ENCODE results near the gene HOXC12.

Gene HOXC12

GRCh38 chr12:53971129-53971528 lies 16.4 kb downstream of the HOXC12 start:
- no peak for DNase-seq (ENCODE audit: low read depth)
- H3K4me3 ChIP-seq (ENCODE audit: low read depth, low read length): no peak overlapping the region
- TF ChIP-seq CTCF (conservative IDR thresholded peaks at IDR 0.05; ENCODE audit: low read depth, low read length): no peak

- no peak for TF ChIP-seq CTCF (conservative IDR thresholded peaks at IDR 0.05; ENCODE audit: low read depth, low read length)
- H3K4me3 ChIP-seq (ENCODE audit: low read depth, low read length): no peak overlapping the region
- DNase-seq (ENCODE audit: low read depth): no peak
These were observed 17.0 kb downstream of the HOXC12 start for GRCh38 chr12:53971686-53972085.

GRCh38 chr12:53972152-53972702 lies 17.5 kb downstream of the HOXC12 start:
- no peak for DNase-seq (ENCODE audit: low read depth)
- no peak overlapping the region for H3K4me3 ChIP-seq (ENCODE audit: low read depth, low read length)
- TF ChIP-seq CTCF (conservative IDR thresholded peaks at IDR 0.05; ENCODE audit: low read depth, low read length): no peak

- H3K4me3 ChIP-seq (ENCODE audit: low read depth, low read length): no peak within 1 kb of the TSS
- TF ChIP-seq CTCF (conservative IDR thresholded peaks at IDR 0.05; ENCODE audit: low read depth, low read length): no peak
- no peak for DNase-seq (ENCODE audit: low read depth)
These were observed 18.1 kb downstream of the HOXC12 start, which contains the start of gene HOXC11 for GRCh38 chr12:53972722-53973235. TSS of gene HOXC11 (plus strand) at chr12:53973126. CDS start at chr12:53973242, 116 bp downstream.

GRCh38 chr12:53973236-53974042 lies 18.7 kb downstream of the HOXC12 start:
- no peak for TF ChIP-seq CTCF (conservative IDR thresholded peaks at IDR 0.05; ENCODE audit: low read depth, low read length)
- H3K4me3 ChIP-seq (ENCODE audit: low read depth, low read length): no peak overlapping the region
- no peak for DNase-seq (ENCODE audit: low read depth)

GRCh38 chr12:53974084-53975063 lies 19.7 kb downstream of the HOXC12 start, which contains the start of gene HOTAIR:
TSS of gene HOTAIR (minus strand) at chr12:53974954.
- no peak within 1 kb of the TSS for H3K4me3 ChIP-seq (ENCODE audit: low read depth, low read length)
- no peak for DNase-seq (ENCODE audit: low read depth)
- TF ChIP-seq CTCF (conservative IDR thresholded peaks at IDR 0.05; ENCODE audit: low read depth, low read length): no peak

All from choroid plexus epithelial cell (primary cell).